Coronary artery (tissue), 2 donors: ENCODE measurements around the gene MAST4.

Experiments used
- DNase-seq: peaks from one replicate; pipeline ENCODE4 v3.0.0-alpha.2; 2017; ENCODE audit warnings: low spot score
- H3K27ac ChIP-seq, 2 donors: fragments of 200-600 bp; sonication (generic); one replicate each; pipeline ENCODE4 v1.5.1; 2016 to 2019
- H3K4me3 ChIP-seq: fragments of 200-600 bp; sonication (generic); 2 replicates; pipeline ENCODE4 v1.5.1; 2016; ENCODE audit warnings: mild to moderate bottlenecking, moderate library complexity
- TF ChIP-seq, protein P1 (sequence below): fragments of 200-600 bp; sonication (generic); IDR thresholded peaks from one replicate; pipeline ENCODE4 v1.5.1; 2019; ENCODE audit warnings: antibody characterized with exemption

MAST4 gene

GRCh38 chr5:66927140-66927539 lies 330.9 kb downstream of the MAST4 start:
- TF ChIP-seq, protein P1, sequence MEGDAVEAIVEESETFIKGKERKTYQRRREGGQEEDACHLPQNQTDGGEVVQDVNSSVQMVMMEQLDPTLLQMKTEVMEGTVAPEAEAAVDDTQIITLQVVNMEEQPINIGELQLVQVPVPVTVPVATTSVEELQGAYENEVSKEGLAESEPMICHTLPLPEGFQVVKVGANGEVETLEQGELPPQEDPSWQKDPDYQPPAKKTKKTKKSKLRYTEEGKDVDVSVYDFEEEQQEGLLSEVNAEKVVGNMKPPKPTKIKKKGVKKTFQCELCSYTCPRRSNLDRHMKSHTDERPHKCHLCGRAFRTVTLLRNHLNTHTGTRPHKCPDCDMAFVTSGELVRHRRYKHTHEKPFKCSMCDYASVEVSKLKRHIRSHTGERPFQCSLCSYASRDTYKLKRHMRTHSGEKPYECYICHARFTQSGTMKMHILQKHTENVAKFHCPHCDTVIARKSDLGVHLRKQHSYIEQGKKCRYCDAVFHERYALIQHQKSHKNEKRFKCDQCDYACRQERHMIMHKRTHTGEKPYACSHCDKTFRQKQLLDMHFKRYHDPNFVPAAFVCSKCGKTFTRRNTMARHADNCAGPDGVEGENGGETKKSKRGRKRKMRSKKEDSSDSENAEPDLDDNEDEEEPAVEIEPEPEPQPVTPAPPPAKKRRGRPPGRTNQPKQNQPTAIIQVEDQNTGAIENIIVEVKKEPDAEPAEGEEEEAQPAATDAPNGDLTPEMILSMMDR, result no peak
- Histone ChIP-seq H3K27ac (no peak overlapping the region), H3K4me3 (no peak overlapping the region)
- no peak for DNase-seq

DNA sequence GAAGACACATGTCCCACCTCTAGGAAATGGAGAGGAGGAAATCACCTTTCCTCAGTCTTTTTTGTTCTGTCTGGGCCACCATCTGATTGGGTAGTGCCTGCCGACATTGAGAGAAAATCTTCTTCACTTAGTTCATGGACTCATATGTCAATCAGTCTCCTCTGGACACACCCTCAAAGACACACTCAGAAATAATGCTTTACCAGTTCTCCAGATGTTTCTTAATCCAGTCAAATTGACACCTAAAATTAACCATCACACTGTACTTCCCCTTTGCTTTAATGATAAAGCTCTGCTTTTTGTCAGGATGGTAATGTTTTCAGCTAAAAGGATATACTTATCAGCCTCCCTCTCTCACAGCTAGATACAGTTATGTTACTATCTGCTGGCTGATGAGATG lies 333.1 kb downstream of the MAST4 start:
- no peak overlapping the region for H3K4me3 ChIP-seq
- TF ChIP-seq, protein P1, result no peak
- no peak for DNase-seq
- no peak overlapping the region for H3K27ac ChIP-seq

DNA sequence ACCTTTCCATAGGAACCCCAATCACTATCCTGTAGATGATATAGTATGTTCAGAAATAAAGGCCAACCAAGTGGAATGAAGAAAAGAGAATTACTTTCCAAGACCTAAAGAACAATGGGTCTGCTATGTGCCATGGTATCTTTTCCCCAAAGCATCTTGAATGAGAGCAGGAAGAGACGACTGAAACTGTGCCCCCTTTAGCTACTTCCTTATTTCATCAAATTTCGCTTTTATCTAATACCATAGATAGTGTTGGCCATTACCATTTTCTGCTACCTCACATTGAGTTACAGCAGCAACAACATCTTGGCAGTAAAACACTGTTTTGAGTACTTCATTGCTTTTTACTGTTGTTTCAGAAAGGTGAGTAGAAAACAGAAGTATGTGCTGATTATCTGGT lies 333.8 kb downstream of the MAST4 start:
- H3K27ac ChIP-seq, result no peak overlapping the region
- no peak for DNase-seq
- no peak overlapping the region for H3K4me3 ChIP-seq
- TF ChIP-seq, protein P1, result no peak

GRCh38 chr5:66931651-66932050 lies 335.5 kb downstream of the MAST4 start:
- H3K4me3 ChIP-seq, result no peak overlapping the region
- H3K27ac ChIP-seq, result no peak overlapping the region
- no peak for DNase-seq
- TF ChIP-seq, protein P1, result no peak

- TF ChIP-seq, protein P1, result no peak
- no peak for DNase-seq
- Histone ChIP-seq H3K27ac (no peak overlapping the region), H3K4me3 (no peak overlapping the region)
These were observed 336.3 kb downstream of the MAST4 start for GRCh38 chr5:66932457-66932856.

DNA sequence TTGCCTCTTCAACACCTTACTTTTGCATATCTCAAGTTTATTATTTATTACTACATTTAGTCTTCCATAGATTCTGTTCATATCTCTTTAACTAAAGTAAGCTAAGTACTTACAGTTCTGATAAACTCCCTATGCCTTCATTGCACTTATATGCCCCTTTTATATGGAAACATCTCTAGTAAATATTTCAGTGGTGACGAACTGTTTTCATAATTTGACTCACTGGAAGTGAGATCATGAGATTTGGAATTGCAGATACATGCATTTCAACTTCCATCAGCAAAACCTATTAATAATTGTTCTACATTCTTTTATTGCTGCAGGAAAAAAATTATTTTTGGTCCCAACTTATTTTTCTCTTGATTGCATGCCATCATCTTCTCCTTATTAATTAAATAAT lies 336.9 kb downstream of the MAST4 start:
- DNase-seq, result no peak
- TF ChIP-seq, protein P1, result no peak

GRCh38 chr5:66939094-66939493 lies 342.9 kb downstream of the MAST4 start:
- TF ChIP-seq, protein P1, result no peak
- DNase-seq, result no peak
- H3K4me3 ChIP-seq, result no peak overlapping the region
- H3K27ac ChIP-seq, result no peak overlapping the region

More for the DNA sequence above, 336.9 kb downstream of the MAST4 start:
- Histone ChIP-seq H3K4me3 (no peak overlapping the region), H3K27ac (no peak overlapping the region)
